MM.1S (cell line): ENCODE results near the gene MAML3.

ENCODE experiments used
- CTCF ChIP-seq: fragments of 300-600 bp; sonication (generic); IDR thresholded peaks from 2 replicates; pipeline ENCODE4 v1.5.1; 2016; ENCODE audit warnings: antibody characterized with exemption, low read length, mixed read lengths
- EZH2 ChIP-seq: fragments of 300-600 bp; sonication (generic); optimal IDR thresholded peaks from 2 replicates; pipeline ENCODE3; 2017; ENCODE audit warnings: low read depth, mild to moderate bottlenecking, antibody characterized with exemption, low read length, mixed read lengths

- TF ChIP-seq CTCF (no peak), EZH2 (no peak)
These were observed 41.8 kb upstream of the MAML3 start for GRCh38 chr4:140195806-140196205.
